Right lobe of liver (tissue), 4 donors: ENCODE measurements around the gene CTBP1.

ENCODE experiments used
- CTCF ChIP-seq, 4 donors: fragments of 200-600 bp in 3 of 4; fragments of 450-650 bp in 1 of 4; IDR thresholded peaks; one replicate each; pipeline versions ENCODE4 v1.5.1 to v1.8.0; 2016 to 2022; ENCODE audit warnings: antibody characterized with exemption in 4 of 4, mild to moderate bottlenecking in 2 of 4
- POLR2A ChIP-seq: fragments of 450-650 bp; IDR thresholded peaks from one replicate; pipeline ENCODE4 v1.6.1; 2017; ENCODE audit warnings: antibody characterized with exemption, mild to moderate bottlenecking
- donor health status: DM: no; HTN: no; CAD: no.
- donor health status: DM: no; HTN: no; CAD: no.
- donor health status: DM: no; HTN: yes; CAD: no.

- no peak for TF ChIP-seq CTCF (IDR thresholded peaks at IDR 0.05)
- TF ChIP-seq POLR2A: no peak
Measured at GRCh38 chr4:1250527-1250812, 1.5 kb upstream of the CTBP1 start.
